Measurements from ENCODE around the gene TAS2R40. TPM values are rescaled to one million over a fixed set of nuclear protein-coding genes. Genes with fewer than 3 reads are reported as not detected.

Gene TAS2R40
- total RNA-seq, 3 donors from 2014 or later = not detected

DNA sequence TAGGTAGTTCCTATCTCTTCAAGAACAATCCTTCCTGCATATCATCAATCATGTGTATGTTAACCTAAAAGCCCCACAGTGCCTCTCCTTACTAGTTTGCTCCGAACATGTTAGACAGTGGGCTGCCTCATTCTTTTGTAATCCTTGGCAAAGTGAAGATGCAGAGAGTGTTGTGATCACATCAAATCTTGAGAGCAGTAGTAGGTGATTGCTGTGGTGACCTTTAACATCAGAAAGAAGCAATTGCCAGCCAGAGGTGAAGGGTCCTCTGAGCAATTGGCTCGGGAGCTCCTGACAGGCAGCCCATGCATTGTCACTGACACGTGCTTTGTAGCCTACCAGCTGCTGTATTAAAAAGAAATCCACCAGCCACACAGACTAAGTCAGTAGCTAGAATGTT, 21.8 kb downstream of the TAS2R40 start:
- no peaks in the 10 kb centered on the region for H3K9me3 ChIP-seq
- no peaks in the 10 kb centered on the region for H3K27me3 ChIP-seq
- intact Hi-C loops (cut with DNase I; ENCODE audit: low total_unique reads) = loop anchor here (10.0 kb wide), 1 partner anchor 161 kb away; the partner anchor contains the start of gene EPHA1
- H3K4me3 ChIP-seq = no peak overlapping the region
- DNase-seq (ENCODE audit: low spot score in 2 of 2) = no peak
- no peak overlapping the region for H3K27ac ChIP-seq
- no peak for TF ChIP-seq POLR2AphosphoS5 (IDR thresholded peaks at IDR 0.05)
- TF ChIP-seq, protein P1, sequence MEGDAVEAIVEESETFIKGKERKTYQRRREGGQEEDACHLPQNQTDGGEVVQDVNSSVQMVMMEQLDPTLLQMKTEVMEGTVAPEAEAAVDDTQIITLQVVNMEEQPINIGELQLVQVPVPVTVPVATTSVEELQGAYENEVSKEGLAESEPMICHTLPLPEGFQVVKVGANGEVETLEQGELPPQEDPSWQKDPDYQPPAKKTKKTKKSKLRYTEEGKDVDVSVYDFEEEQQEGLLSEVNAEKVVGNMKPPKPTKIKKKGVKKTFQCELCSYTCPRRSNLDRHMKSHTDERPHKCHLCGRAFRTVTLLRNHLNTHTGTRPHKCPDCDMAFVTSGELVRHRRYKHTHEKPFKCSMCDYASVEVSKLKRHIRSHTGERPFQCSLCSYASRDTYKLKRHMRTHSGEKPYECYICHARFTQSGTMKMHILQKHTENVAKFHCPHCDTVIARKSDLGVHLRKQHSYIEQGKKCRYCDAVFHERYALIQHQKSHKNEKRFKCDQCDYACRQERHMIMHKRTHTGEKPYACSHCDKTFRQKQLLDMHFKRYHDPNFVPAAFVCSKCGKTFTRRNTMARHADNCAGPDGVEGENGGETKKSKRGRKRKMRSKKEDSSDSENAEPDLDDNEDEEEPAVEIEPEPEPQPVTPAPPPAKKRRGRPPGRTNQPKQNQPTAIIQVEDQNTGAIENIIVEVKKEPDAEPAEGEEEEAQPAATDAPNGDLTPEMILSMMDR (IDR thresholded peaks at IDR 0.05) = no peak
- no peak for TF ChIP-seq POLR2A (IDR thresholded peaks at IDR 0.05)
- no peaks in the 10 kb centered on the region for H3K36me3 ChIP-seq
- H3K4me1 ChIP-seq = peaks cover 3 to 4% of the 10 kb centered on the region in 2 donors

DNA sequence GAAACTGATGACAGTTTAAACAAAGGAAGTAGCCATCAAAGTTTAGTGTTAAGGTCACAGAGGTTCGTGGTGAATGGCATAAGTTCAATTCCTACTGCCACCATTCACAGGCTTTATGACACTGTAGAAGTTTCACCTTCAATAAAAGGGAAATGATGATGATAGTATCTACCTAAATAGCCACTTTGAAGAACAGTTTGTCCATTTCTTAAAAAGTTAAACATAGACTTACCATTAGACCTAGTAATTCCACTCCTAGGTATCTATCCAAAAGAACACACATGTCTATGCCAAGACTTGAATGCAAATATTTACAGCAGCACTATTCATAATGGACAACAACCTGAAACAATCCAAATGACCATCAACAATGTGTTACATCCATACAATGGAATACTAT, 22.5 kb downstream of the TAS2R40 start:
- no peak for DNase-seq (ENCODE audit: low spot score in 2 of 2)
- H3K27ac ChIP-seq = no peak overlapping the region
- no peak overlapping the region for H3K4me3 ChIP-seq
- no peaks in the 10 kb centered on the region for H3K36me3 ChIP-seq
- H3K9me3 ChIP-seq = no peaks in the 10 kb centered on the region
- intact Hi-C loops (cut with DNase I; ENCODE audit: low total_unique reads) = loop anchor here (10.0 kb wide), 1 partner anchor 160 kb away; the partner anchor contains the start of gene EPHA1
- no peaks in the 10 kb centered on the region for H3K27me3 ChIP-seq
- no peak for TF ChIP-seq POLR2A (IDR thresholded peaks at IDR 0.05)
- no peak for TF ChIP-seq POLR2AphosphoS5 (IDR thresholded peaks at IDR 0.05)
- TF ChIP-seq, protein P1 (IDR thresholded peaks at IDR 0.05) = no peak
- H3K4me1 ChIP-seq = peaks cover 3 to 4% of the 10 kb centered on the region in 2 donors

DNA sequence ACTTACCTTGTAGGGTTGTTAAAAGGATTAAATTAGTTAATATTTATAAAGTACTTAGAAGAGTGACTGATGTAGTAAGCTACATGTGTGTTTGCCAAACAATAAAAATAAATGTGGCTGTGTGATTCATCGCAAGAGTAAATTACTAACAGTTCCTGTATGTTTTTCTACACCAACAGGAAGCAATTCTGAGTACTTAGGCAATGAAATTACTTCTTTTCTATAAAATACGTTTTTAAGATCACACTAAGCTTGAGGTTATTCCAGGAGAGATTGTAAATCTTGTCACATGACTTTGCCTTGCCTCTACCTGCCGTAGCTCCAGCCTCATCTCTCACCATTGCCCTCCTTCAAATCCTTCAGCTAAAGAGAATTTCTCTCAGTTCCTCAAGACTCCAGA, 23.3 kb downstream of the TAS2R40 start:
- no peak for TF ChIP-seq POLR2AphosphoS5 (IDR thresholded peaks at IDR 0.05)
- no peak for TF ChIP-seq POLR2A (IDR thresholded peaks at IDR 0.05)
- TF ChIP-seq, protein P1 (IDR thresholded peaks at IDR 0.05) = no peak
- H3K9me3 ChIP-seq = no peaks in the 10 kb centered on the region
- intact Hi-C loops (cut with DNase I; ENCODE audit: low total_unique reads) = loop anchor here (5.0 to 10.0 kb wide), 2 partner anchors 62 to 160 kb away; partner anchors contain the start of gene EPHA1

GRCh38 chr7:143247372-143247771, 25.5 kb downstream of the TAS2R40 start:
- Histone ChIP-seq H3K4me1 (no peaks in the 10 kb centered on the region), H3K4me3 (no peak overlapping the region), H3K9me3 (no peaks in the 10 kb centered on the region), H3K27me3 (no peaks in the 10 kb centered on the region), H3K36me3 (no peaks in the 10 kb centered on the region), H3K27ac (no peak overlapping the region)
- intact Hi-C loops (cut with DNase I; ENCODE audit: low total_unique reads) = loop anchor here (5.0 to 10.0 kb wide), 2 partner anchors 60 to 157 kb away; partner anchors contain the start of gene EPHA1
- no peak for DNase-seq (ENCODE audit: low spot score in 2 of 2)
- TF ChIP-seq, protein P1 (IDR thresholded peaks at IDR 0.05) = no peak
- no peak for TF ChIP-seq POLR2A (IDR thresholded peaks at IDR 0.05)
- TF ChIP-seq POLR2AphosphoS5 (IDR thresholded peaks at IDR 0.05) = no peak

More for the DNA sequence above, 23.3 kb downstream of the TAS2R40 start:
- peaks cover 3 to 4% of the 10 kb centered on the region in 2 donors for H3K4me1 ChIP-seq
- no peaks in the 10 kb centered on the region for H3K27me3 ChIP-seq
- no peaks in the 10 kb centered on the region for H3K36me3 ChIP-seq
- H3K4me3 ChIP-seq = no peak overlapping the region
- no peak for DNase-seq (ENCODE audit: low spot score in 2 of 2)
- no peak overlapping the region for H3K27ac ChIP-seq

GRCh38 chr7:143248761-143249354, 27.0 kb downstream of the TAS2R40 start:
- H3K4me1 ChIP-seq = no peaks in the 10 kb centered on the region
- no peaks in the 10 kb centered on the region for H3K27me3 ChIP-seq
- no peak for TF ChIP-seq POLR2AphosphoS5 (IDR thresholded peaks at IDR 0.05)
- no peak for TF ChIP-seq POLR2A (IDR thresholded peaks at IDR 0.05)
- TF ChIP-seq, protein P1 (IDR thresholded peaks at IDR 0.05) = no peak
- H3K36me3 ChIP-seq = no peaks in the 10 kb centered on the region
- DNase-seq (ENCODE audit: low spot score in 2 of 2) = no peak
- H3K4me3 ChIP-seq = no peak overlapping the region
- no peaks in the 10 kb centered on the region for H3K9me3 ChIP-seq
- H3K27ac ChIP-seq = no peak overlapping the region
- intact Hi-C loops (cut with DNase I; ENCODE audit: low total_unique reads) = loop anchor here (5.0 to 10.0 kb wide), 2 partner anchors 58 to 156 kb away; partner anchors contain the start of gene EPHA1
